Measurements from ENCODE around the gene NCKAP1.
A peak's percentile ranks its signal among the peaks of the same experiment; 100 is the strongest.
"Not testable (repeated sequence)": the region's sequence is repeated elsewhere in the genome, so short reads cannot be mapped to it uniquely, and the experiment has no call there.

Gene NCKAP1

GRCh38 chr2:183038341-183039300 is at the start of gene NCKAP1:
NCKAP1 (minus strand) TSS chr2:183038457; CDS start chr2:183038099, 358 bp downstream.
- DNase-seq (ENCODE audit: low read depth): peak; percentile 78

- no peak for DNase-seq (ENCODE audit: low read depth)
Measured at GRCh38 chr2:183081911-183082310, 43.7 kb upstream of the NCKAP1 start.

- DNase-seq (ENCODE audit: low read depth): no peak
Measured at GRCh38 chr2:183079139-183079775, 41.0 kb upstream of the NCKAP1 start.

GRCh38 chr2:183078464-183079138 is 40.3 kb upstream of the NCKAP1 start, which contains the start of gene DUSP19:
DUSP19 (plus strand) TSS chr2:183078747; CDS start chr2:183078934, 187 bp downstream.
- DNase-seq (ENCODE audit: low read depth): peak; percentile 66

- no peak for DNase-seq (ENCODE audit: low read depth)
Measured at GRCh38 chr2:183078163-183078463, 39.9 kb upstream of the NCKAP1 start.

GRCh38 chr2:183072177-183072576 is 33.9 kb upstream of the NCKAP1 start:
- DNase-seq (ENCODE audit: low read depth): no peak

- no peak for DNase-seq (ENCODE audit: low read depth)
Measured at GRCh38 chr2:183070942-183071844, 32.9 kb upstream of the NCKAP1 start.

GRCh38 chr2:183069174-183069573 is 30.9 kb upstream of the NCKAP1 start:
- no peak for DNase-seq (ENCODE audit: low read depth)

GRCh38 chr2:183068561-183068960 is 30.3 kb upstream of the NCKAP1 start:
- no peak for DNase-seq (ENCODE audit: low read depth)

GRCh38 chr2:183063083-183063482 is 24.8 kb upstream of the NCKAP1 start:
- DNase-seq (ENCODE audit: low read depth): no peak

GRCh38 chr2:183060571-183061231 is 22.4 kb upstream of the NCKAP1 start:
- DNase-seq (ENCODE audit: low read depth): no peak

- no peak for DNase-seq (ENCODE audit: low read depth)
Measured at GRCh38 chr2:183059561-183059960, 21.3 kb upstream of the NCKAP1 start.

- DNase-seq (ENCODE audit: low read depth): no peak
Measured at GRCh38 chr2:183057333-183057985, 19.2 kb upstream of the NCKAP1 start.

GRCh38 chr2:183049420-183049819 is 11.2 kb upstream of the NCKAP1 start:
- DNase-seq (ENCODE audit: low read depth): no peak

- not testable (repeated sequence) for DNase-seq (ENCODE audit: low read depth)
Measured at GRCh38 chr2:183047486-183048125, 9.3 kb upstream of the NCKAP1 start.

- not testable (repeated sequence) for DNase-seq (ENCODE audit: low read depth)
Measured at GRCh38 chr2:183043580-183043979, 5.3 kb upstream of the NCKAP1 start.

GRCh38 chr2:183040604-183041003 is 2.3 kb upstream of the NCKAP1 start:
- no peak for DNase-seq (ENCODE audit: low read depth)

GRCh38 chr2:183037553-183038340 is 510 bp downstream of the NCKAP1 start:
- DNase-seq (ENCODE audit: low read depth): peak; percentile 28

- no peak for DNase-seq (ENCODE audit: low read depth)
Measured at GRCh38 chr2:183037074-183037552, 1.1 kb downstream of the NCKAP1 start.
